Liver (tissue), 9 donors: ENCODE data around the gene RAB23. TPM values are rescaled to one million over a fixed set of nuclear protein-coding genes. Genes with fewer than 3 reads are reported as not detected.

Source experiments
- DNase-seq: peaks from one replicate; pipeline ENCODE4 v3.0.0-alpha.2; 2017; ENCODE audit warnings: low spot score
- H3K27ac ChIP-seq, 2 donors: one replicate each; pipeline ENCODE4 v1.7.0; 2013; ENCODE audit warnings: inconsistent platforms in 2 of 2, low read length in 2 of 2, control low read depth in 1 of 2, low read depth in 1 of 2, mild to moderate bottlenecking in 1 of 2
- H3K27me3 ChIP-seq, 4 donors: one replicate each; pipeline versions ENCODE4 v1.6.1 to v1.7.0; 2013; ENCODE audit warnings: low read length in 3 of 4, inconsistent platforms in 1 of 4, mild to moderate bottlenecking in 1 of 4, moderate library complexity in 1 of 4; ENCODE audit not compliant: control insufficient read depth in 4 of 4, insufficient read depth in 4 of 4
- H3K36me3 ChIP-seq, 4 donors: one replicate each; pipeline versions ENCODE4 v1.6.1 to v1.7.0; 2013; ENCODE audit warnings: low read length in 3 of 4, mild to moderate bottlenecking in 3 of 4, low read depth in 1 of 4, moderate library complexity in 1 of 4; ENCODE audit not compliant: control insufficient read depth in 4 of 4, insufficient read depth in 3 of 4
- H3K4me1 ChIP-seq, 4 donors: one replicate each; pipeline versions ENCODE4 v1.6.1 to v1.7.0; 2013; ENCODE audit warnings: low read length in 3 of 4, mild to moderate bottlenecking in 3 of 4, moderate library complexity in 1 of 4; ENCODE audit not compliant: control insufficient read depth in 4 of 4, insufficient read depth in 4 of 4
- H3K4me3 ChIP-seq, 3 donors: one replicate each; pipeline versions ENCODE4 v1.6.1 to v1.7.0; 2013; ENCODE audit warnings: low read length in 3 of 3, control low read depth in 1 of 3, low read depth in 1 of 3, mild to moderate bottlenecking in 1 of 3
- H3K9ac ChIP-seq, 2 donors: one replicate each; pipeline ENCODE4 v1.7.0; 2013; ENCODE audit warnings: low read length in 2 of 2, mild to moderate bottlenecking in 2 of 2, moderate library complexity in 2 of 2, control low read depth in 1 of 2, low read depth in 1 of 2
- H3K9me3 ChIP-seq, 4 donors: one replicate each; pipeline versions ENCODE4 v1.6.1 to v1.7.0; 2013; ENCODE audit warnings: low read length in 3 of 4; ENCODE audit not compliant: control insufficient read depth in 4 of 4
- ATF3 ChIP-seq: IDR thresholded peaks from 2 replicates; pipeline ENCODE4 v1.6.1; 2016; ENCODE audit warnings: antibody characterized with exemption
- EGR1 ChIP-seq, 2 donors: IDR thresholded peaks; 2 replicates each; pipeline ENCODE4 v1.6.1; 2016 to 2018; ENCODE audit warnings: antibody characterized with exemption in 2 of 2, low read depth in 2 of 2
- FOXA2 ChIP-seq: IDR thresholded peaks from 2 replicates; pipeline ENCODE4 v1.6.1; 2016; ENCODE audit warnings: antibody characterized with exemption
- GABPA ChIP-seq, 2 donors: IDR thresholded peaks in 1 of 2; conservative IDR thresholded peaks in 1 of 2; 2 replicates each; pipeline ENCODE4 v1.6.1; 2016; ENCODE audit warnings: antibody characterized with exemption in 2 of 2, mild to moderate bottlenecking in 1 of 2, moderate library complexity in 1 of 2
- HNF4A ChIP-seq, 2 donors: conservative IDR thresholded peaks; 2 replicates each; pipeline ENCODE4 v1.6.1; 2016; ENCODE audit warnings: antibody characterized with exemption in 2 of 2, mild to moderate bottlenecking in 2 of 2
- HNF4G ChIP-seq: IDR thresholded peaks from 2 replicates; pipeline ENCODE4 v1.6.1; 2016; ENCODE audit warnings: antibody characterized with exemption
- JUND ChIP-seq, 2 donors: IDR thresholded peaks; 2 replicates each; pipeline ENCODE4 v1.6.1; 2016; ENCODE audit warnings: antibody characterized with exemption in 2 of 2
- RAD21 ChIP-seq, 2 donors: IDR thresholded peaks; 2 replicates each; pipeline ENCODE4 v1.6.1; 2016; ENCODE audit warnings: antibody characterized with exemption in 2 of 2, mild to moderate bottlenecking in 2 of 2
- REST ChIP-seq: IDR thresholded peaks from 2 replicates; pipeline ENCODE4 v1.6.1; 2016; ENCODE audit warnings: antibody characterized with exemption, mild to moderate bottlenecking
- RXRA ChIP-seq, 2 donors: IDR thresholded peaks; 2 replicates each; pipeline ENCODE4 v1.6.1; 2017 to 2018; ENCODE audit warnings: antibody characterized with exemption in 2 of 2, mild to moderate bottlenecking in 1 of 2
- SP1 ChIP-seq: IDR thresholded peaks from 2 replicates; pipeline ENCODE4 v1.6.1; 2018; ENCODE audit warnings: antibody characterized with exemption, mild to moderate bottlenecking
- TAF1 ChIP-seq: conservative IDR thresholded peaks from 2 replicates; pipeline ENCODE4 v1.6.1; 2016; ENCODE audit warnings: antibody characterized with exemption, mild to moderate bottlenecking
- WGBS: extraction: QIAGEN DNeasy Blood & Tissue Kit; methylation state at CpG from one replicate; pipeline ENCODE4 v1.1.7; 2013; 5-methylcytosine and 5-hydroxymethylcytosine counted together
- polyA plus RNA-seq, 2 donors: library from polyadenylated mRNA; stranded (reverse) in 1 of 2; unstranded in 1 of 2; fragments of 200-250 nt in 1 of 2; fragments of >200 nt in 1 of 2; fragmentation: Nextera tagmentation in 1 of 2; extraction: Ambion mirVana in 1 of 2; gene quantifications; one replicate each; pipeline versions ENCODE4 v1.2.1 to v1.2.3, GENCODE V29; 2013 to 2015
- total RNA-seq, 2 donors: library from RNA; depleted of rRNA; stranded (reverse); fragments of >200 nt; gene quantifications; one replicate each; pipeline ENCODE4 v1.2.3, GENCODE V29; 2014
- TF ChIP-seq, protein P1 (sequence below): IDR thresholded peaks from 2 replicates; pipeline ENCODE4 v1.6.1; 2016; ENCODE audit warnings: antibody characterized with exemption
- donor health status: healthy.
- donor health status: healthy.
- donor health status: healthy.
- donor health status: healthy.
- donor health status: healthy.

The RAB23 gene
- total and polyA plus RNA-seq, 4 donors, result 0.60 to 4.3 (median 2.4) TPM

DNA sequence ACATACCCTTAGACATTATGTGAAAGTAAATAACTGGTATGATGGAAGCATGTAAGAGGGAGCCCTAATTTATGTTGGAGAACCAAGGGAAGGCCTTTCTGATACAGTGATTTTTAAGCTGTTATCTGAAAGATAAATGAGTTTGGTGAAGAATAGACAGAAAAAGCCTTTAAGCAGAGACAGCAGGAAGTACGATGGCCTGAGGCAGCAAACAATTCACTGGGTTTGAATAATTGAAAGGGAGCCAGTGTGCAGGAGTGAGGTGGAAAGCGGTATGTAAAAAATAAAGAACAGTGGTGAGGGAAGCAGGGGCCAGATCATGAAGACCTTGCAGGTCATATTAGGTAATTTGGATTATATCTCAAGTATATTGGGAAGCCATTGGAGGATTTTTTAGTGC is 4.1 kb upstream of the RAB23 start:
- Histone ChIP-seq H3K4me3 (no peak overlapping the region), H3K27me3 (no peaks in the 10 kb centered on the region), H3K4me1 (peaks cover 2 to 11% (median 4%) of the 10 kb centered on the region in 4 donors), H3K36me3 (no peaks in the 10 kb centered on the region), H3K27ac (no peak overlapping the region), H3K9ac (no peak overlapping the region), H3K9me3 (no peaks in the 10 kb centered on the region)
- 79% methylated on average over 2 of the region's 2 CpGs for WGBS
- TF ChIP-seq HNF4G (no peak), ATF3 (no peak), JUND (IDR thresholded peaks at IDR 0.05) (no peak), RXRA (IDR thresholded peaks at IDR 0.05) (no peak), SP1 (no peak), RAD21 (IDR thresholded peaks at IDR 0.05) (no peak), EGR1 (IDR thresholded peaks at IDR 0.05; ENCODE audit: low read depth in 2 of 2) (no peak), GABPA (IDR thresholded peaks at IDR 0.05 in 1 of 2, conservative IDR thresholded peaks at IDR 0.05 in 1 of 2) (no peak), REST (no peak), TAF1 (no peak)
- DNase-seq, result no peak

- TF ChIP-seq, protein P1, sequence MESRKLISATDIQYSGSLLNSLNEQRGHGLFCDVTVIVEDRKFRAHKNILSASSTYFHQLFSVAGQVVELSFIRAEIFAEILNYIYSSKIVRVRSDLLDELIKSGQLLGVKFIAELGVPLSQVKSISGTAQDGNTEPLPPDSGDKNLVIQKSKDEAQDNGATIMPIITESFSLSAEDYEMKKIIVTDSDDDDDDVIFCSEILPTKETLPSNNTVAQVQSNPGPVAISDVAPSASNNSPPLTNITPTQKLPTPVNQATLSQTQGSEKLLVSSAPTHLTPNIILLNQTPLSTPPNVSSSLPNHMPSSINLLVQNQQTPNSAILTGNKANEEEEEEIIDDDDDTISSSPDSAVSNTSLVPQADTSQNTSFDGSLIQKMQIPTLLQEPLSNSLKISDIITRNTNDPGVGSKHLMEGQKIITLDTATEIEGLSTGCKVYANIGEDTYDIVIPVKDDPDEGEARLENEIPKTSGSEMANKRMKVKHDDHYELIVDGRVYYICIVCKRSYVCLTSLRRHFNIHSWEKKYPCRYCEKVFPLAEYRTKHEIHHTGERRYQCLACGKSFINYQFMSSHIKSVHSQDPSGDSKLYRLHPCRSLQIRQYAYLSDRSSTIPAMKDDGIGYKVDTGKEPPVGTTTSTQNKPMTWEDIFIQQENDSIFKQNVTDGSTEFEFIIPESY, result no peak
- TF ChIP-seq FOXA2 (no peak), HNF4A (conservative IDR thresholded peaks at IDR 0.05) (no peak), ATF3 (no peak), SP1 (no peak)
- no peak overlapping the region for H3K4me3 ChIP-seq
- no peak for DNase-seq
- no peak overlapping the region for H3K9ac ChIP-seq
- no peaks in the 10 kb centered on the region for H3K27me3 ChIP-seq
- WGBS, result 78% methylated on average over 1 of the region's 1 CpG
- H3K27ac ChIP-seq, result no peak overlapping the region
- H3K36me3 ChIP-seq, result no peaks in the 10 kb centered on the region
- H3K4me1 ChIP-seq, result peaks cover 2 to 13% (median 8%) of the 10 kb centered on the region in 4 donors
- H3K9me3 ChIP-seq, result no peaks in the 10 kb centered on the region
Observed at GRCh38 chr6:57224769-57225515, 2.8 kb upstream of the RAB23 start.
